OCI-LY7 (cell line): ENCODE results near the gene LIN28B.

Experiments
- CTCF ChIP-seq: fragments of 200-600 bp; sonication (generic); conservative IDR thresholded peaks from 2 replicates; pipeline ENCODE4 v1.5.1; 2014; ENCODE audit warnings: mild to moderate bottlenecking, antibody characterized with exemption, low read length, moderate library complexity, mixed read lengths
- EZH2phosphoT487 ChIP-seq: fragments of 200-600 bp; sonication (generic); IDR thresholded peaks from 2 replicates; pipeline ENCODE4 v1.6.1; 2018; ENCODE audit warnings: low read depth, borderline replicate concordance, mild to moderate bottlenecking, mixed run types, antibody characterized with exemption, low read length, moderate library complexity, mixed read lengths

- TF ChIP-seq CTCF (no peak), EZH2phosphoT487 (no peak)
Measured at GRCh38 chr6:105056646-105057045, 99.7 kb downstream of the LIN28B start.
